Muscle layer of colon (tissue), 2 donors: ENCODE results near the gene SCFD2.
"Not testable (repeated sequence)": the region's sequence is repeated elsewhere in the genome, so short reads cannot be mapped to it uniquely, and the experiment has no call there.

Experiments used
- H3K27ac ChIP-seq: one replicate; pipeline ENCODE4 v1.7.0; 2013; ENCODE audit warnings: low read depth, mild to moderate bottlenecking, low read length, moderate library complexity
- H3K27me3 ChIP-seq, 2 donors: one replicate each; pipeline ENCODE4 v1.7.0; 2013; ENCODE audit warnings: low read length in 2 of 2, mild to moderate bottlenecking in 2 of 2; ENCODE audit not compliant: insufficient read depth in 2 of 2, control insufficient read depth in 1 of 2
- H3K36me3 ChIP-seq: one replicate; pipeline ENCODE4 v1.7.0; 2013; ENCODE audit warnings: mild to moderate bottlenecking, low read length; ENCODE audit not compliant: insufficient read depth
- H3K4me1 ChIP-seq: one replicate; pipeline ENCODE4 v1.7.0; 2013; ENCODE audit warnings: mild to moderate bottlenecking, low read length; ENCODE audit not compliant: insufficient read depth
- H3K4me3 ChIP-seq, 2 donors: one replicate each; pipeline ENCODE4 v1.7.0; 2013; ENCODE audit warnings: low read length in 2 of 2, low read depth in 1 of 2, mild to moderate bottlenecking in 1 of 2, moderate library complexity in 1 of 2
- H3K9ac ChIP-seq: one replicate; pipeline ENCODE4 v1.7.0; 2013; ENCODE audit warnings: low read length
- H3K9me3 ChIP-seq: one replicate; pipeline ENCODE4 v1.7.0; 2013; ENCODE audit warnings: mild to moderate bottlenecking, low read length
- donor health status: abdominal sarcoma.
- donor health status: Adenocarcinoma of cecum.

The SCFD2 gene

DNA sequence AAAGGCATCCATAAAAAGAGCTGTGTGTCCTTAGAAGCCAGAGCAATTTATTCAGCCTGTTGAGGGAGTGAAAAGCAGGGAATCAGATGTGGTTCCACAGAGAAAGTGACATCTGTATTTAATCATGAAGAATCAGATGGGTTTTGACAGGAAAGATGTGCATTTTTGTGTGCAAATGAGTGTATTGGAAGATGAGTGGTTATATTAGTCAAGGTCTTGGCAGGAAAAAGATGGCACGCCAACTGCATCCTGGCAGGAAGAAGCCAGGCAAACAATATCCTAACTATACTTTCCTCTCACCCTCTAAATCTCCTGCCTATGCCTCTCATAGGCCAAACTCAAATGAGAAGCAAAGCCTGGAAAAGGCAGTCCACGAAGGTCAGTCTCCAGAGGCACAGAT is 59.1 kb downstream of the SCFD2 start:
- Histone ChIP-seq H3K27ac (no peak overlapping the region), H3K9ac (no peak overlapping the region), H3K4me3 (no peak overlapping the region), H3K36me3 (no peaks in the 10 kb centered on the region), H3K4me1 (no peaks in the 10 kb centered on the region), H3K9me3 (no peaks in the 10 kb centered on the region), H3K27me3 (no peaks in the 10 kb centered on the region)

DNA sequence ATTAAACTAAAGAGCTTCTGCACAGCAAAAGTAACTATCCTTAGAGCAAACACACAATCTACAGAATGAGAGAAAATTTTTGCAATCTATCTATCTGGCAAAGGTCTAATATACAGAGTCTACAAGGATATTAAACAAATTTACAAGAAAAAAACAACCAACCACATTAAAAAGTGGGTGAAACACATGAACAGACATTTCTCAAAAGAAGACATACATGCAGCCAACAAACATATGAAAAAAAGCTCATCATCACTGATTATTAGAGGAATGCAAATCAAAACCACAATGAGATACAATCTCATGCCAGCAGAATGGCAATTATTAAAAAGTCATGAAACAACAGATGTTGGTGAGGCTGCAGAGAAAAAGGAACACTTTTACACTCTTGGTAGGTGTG is 73.7 kb downstream of the SCFD2 start:
- H3K36me3 ChIP-seq, H3K9ac ChIP-seq, H3K4me1 ChIP-seq, H3K9me3 ChIP-seq, H3K4me3 ChIP-seq, H3K27me3 ChIP-seq, H3K27ac ChIP-seq: not testable (repeated sequence)

DNA sequence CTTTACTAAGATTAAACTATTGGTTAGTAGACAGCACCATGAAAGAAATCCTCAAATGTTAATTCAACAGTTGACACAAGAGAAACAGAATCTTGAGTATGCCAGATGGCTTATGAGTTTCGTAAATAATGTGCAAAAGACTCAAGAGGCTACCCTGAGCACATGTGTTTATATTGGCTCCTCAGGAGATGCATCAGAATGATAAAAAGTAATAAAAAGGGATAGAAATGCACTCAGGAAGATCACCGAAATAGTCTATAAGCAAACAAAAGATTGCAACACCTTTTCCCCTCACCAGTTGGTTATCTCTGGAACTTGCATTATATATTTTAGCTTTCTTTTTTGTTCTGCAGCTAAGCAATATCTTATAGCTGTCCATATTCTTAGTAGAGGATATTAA is 84.4 kb downstream of the SCFD2 start:
- Histone ChIP-seq H3K9ac (no peak overlapping the region), H3K9me3 (no peaks in the 10 kb centered on the region), H3K4me3 (no peak overlapping the region), H3K27ac (no peak overlapping the region), H3K27me3 (no peaks in the 10 kb centered on the region), H3K36me3 (no peaks in the 10 kb centered on the region), H3K4me1 (no peaks in the 10 kb centered on the region)

DNA sequence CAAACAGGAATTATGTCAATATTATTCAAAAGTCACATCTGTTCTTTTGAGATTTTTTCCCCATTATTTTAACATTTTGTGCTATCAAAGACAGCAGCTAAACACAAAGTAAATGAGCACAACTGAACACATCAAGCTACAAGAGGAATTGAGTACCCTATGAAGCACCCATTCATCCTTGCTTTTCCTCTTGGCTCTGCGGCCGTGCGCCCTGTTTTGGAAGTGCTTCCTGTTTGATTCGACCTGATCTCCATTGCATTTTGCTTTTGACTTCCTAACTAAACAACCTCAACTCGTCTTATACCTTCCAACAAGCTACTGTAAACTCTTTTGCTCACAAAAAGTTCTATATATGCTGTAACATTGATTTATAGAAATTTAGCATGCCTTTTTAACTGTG is 85.0 kb downstream of the SCFD2 start:
- Histone ChIP-seq H3K9me3 (no peaks in the 10 kb centered on the region), H3K27me3 (no peaks in the 10 kb centered on the region), H3K4me1 (no peaks in the 10 kb centered on the region), H3K9ac (no peak overlapping the region), H3K4me3 (no peak overlapping the region), H3K36me3 (no peaks in the 10 kb centered on the region), H3K27ac (no peak overlapping the region)

DNA sequence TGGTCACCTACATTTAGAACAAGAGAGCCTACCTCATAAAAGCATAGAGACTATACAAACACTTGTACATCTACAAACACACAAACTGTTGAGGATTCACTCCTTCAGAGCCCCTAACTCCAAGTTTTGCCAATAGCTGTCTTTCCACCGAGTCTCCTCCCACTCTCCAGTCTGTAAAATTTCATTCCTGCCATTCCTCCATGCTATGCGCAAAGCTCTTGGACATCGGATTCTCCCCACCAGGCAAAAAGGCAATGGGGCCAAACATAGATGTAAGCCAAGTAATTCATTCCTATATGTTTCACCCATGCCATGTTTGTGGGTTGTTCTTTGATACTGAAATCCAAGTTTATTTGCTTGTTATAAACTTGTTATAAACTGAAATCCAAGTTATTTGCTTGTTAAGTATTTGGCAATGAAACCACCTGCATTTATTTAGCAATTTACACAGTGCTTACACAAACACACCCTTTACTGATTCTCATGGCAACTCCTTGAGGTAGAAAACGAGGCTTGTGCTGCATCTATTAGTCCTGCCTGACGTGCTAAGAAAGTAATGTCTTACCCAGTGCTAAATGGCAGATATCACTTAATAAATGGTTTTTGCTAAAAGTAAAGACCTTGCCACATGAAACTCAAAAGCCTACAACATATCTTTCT is 91.1 kb downstream of the SCFD2 start:
- H3K4me3 ChIP-seq, result no peak overlapping the region
- H3K36me3 ChIP-seq, result no peaks in the 10 kb centered on the region
- no peaks in the 10 kb centered on the region for H3K27me3 ChIP-seq
- no peaks in the 10 kb centered on the region for H3K4me1 ChIP-seq
- H3K9ac ChIP-seq, result no peak overlapping the region
- H3K27ac ChIP-seq, result no peak overlapping the region
- no peaks in the 10 kb centered on the region for H3K9me3 ChIP-seq

DNA sequence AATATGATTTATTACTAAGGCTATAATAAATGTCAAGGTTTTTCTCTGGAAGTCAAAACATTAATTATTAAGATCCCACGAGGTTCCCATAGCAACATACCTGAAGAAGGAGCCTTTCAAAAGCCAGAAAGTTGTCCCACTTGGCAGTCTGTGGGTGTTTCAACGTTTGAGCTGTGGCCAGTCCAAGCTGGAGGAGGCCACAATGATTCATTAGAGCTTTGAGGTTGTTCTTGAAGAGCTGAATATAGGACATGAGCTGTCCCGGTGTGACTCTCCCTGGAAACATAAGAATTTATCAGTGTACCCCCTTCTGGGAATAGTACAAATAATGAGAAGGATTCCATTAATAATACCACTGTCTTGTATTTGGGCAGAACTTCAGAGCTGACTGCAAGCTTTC is 92.1 kb downstream of the SCFD2 start:
- no peak overlapping the region for H3K27ac ChIP-seq
- no peak overlapping the region for H3K4me3 ChIP-seq
- no peaks in the 10 kb centered on the region for H3K4me1 ChIP-seq
- no peaks in the 10 kb centered on the region for H3K9me3 ChIP-seq
- no peak overlapping the region for H3K9ac ChIP-seq
- no peaks in the 10 kb centered on the region for H3K36me3 ChIP-seq
- no peaks in the 10 kb centered on the region for H3K27me3 ChIP-seq

DNA sequence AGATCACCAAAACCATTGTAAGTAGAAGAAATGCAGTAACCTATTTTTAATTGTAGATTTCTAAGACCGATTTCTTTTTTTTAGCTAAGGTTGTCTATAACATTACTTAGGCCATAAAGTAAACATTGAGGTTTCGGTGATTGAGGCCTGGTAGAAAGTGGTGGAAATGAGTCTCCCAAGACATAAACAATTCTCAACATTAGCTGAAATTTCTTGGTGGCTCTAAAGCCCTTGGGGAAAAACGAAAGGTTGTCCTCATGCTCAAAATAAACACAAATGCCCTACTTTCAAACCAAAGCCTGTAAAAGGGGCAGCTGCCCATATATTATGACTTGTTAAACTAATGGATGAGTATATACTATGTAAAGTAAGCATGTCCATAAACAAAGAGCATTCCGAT is 98.8 kb downstream of the SCFD2 start:
- H3K4me1 ChIP-seq, result no peaks in the 10 kb centered on the region
- no peaks in the 10 kb centered on the region for H3K27me3 ChIP-seq
- H3K27ac ChIP-seq, result no peak overlapping the region
- H3K9ac ChIP-seq, result no peak overlapping the region
- no peaks in the 10 kb centered on the region for H3K36me3 ChIP-seq
- no peaks in the 10 kb centered on the region for H3K9me3 ChIP-seq
- H3K4me3 ChIP-seq, result no peak overlapping the region

DNA sequence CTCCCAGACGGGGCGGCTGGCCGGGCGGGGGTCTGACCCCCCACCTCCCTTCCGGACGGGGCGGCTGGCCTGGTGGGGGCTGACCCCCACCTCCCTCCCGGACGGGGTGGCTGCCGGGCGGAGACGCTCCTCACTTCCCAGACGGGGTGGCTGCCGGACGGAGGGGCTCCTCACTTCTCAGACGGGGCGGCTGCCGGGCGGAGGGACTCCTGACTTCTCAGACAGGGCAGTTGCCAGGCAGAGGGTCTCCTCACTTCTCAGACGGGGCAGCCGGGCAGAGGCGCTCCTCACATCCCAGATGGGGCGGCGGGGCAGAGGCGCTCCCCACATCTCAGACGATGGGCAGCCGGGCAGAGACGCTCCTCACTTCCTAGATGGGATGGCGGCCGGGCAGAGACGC is 109.9 kb downstream of the SCFD2 start:
- H3K27ac ChIP-seq, H3K4me1 ChIP-seq, H3K9me3 ChIP-seq, H3K9ac ChIP-seq, H3K27me3 ChIP-seq, H3K4me3 ChIP-seq, H3K36me3 ChIP-seq: not testable (repeated sequence)

DNA sequence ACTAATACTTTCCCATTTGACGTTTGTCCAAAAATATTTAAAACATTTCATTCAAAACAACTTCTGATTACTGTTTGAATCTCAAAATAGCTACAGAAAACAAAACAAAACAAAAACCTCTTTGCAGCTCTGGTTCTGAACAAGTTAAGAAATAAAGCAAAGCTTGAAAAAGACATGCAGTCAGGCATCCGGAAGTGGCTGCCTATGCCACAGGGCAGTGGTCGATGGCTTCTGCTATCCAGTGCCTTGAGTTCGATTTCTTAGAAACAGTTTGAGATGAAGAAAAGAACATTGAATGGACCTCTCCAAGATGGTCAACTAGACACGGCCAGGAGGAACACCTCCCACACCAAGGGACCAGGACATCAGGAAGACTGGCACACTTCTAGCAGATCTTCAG is 125.3 kb downstream of the SCFD2 start:
- Histone ChIP-seq H3K9ac (no peak overlapping the region), H3K27me3 (no peaks in the 10 kb centered on the region), H3K4me1 (no peaks in the 10 kb centered on the region), H3K4me3 (no peak overlapping the region), H3K9me3 (no peaks in the 10 kb centered on the region), H3K27ac (no peak overlapping the region), H3K36me3 (no peaks in the 10 kb centered on the region)

DNA sequence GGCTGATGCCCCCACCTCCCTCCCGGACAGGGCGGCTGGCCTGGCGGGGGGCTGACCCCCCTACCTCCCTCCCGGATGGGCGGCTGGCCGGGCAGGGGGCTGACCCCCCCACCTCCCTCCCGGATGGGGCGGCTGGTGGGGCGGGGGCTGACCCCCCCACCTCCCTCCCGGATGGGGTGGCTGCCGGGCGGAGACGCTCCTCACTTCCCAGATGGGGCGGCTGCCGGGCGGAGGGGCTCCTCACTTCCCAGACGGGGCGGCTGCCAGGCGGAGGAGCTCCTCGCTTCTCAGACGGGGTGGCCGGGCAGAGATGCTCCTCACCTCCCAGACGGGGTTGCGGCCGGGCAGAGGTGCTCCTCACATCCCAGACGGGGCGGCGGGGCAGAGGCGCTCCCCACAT is 127.5 kb downstream of the SCFD2 start:
- not testable (repeated sequence) for H3K4me3 ChIP-seq, H3K27ac ChIP-seq, H3K9ac ChIP-seq, H3K36me3 ChIP-seq, H3K27me3 ChIP-seq, H3K4me1 ChIP-seq, H3K9me3 ChIP-seq

DNA sequence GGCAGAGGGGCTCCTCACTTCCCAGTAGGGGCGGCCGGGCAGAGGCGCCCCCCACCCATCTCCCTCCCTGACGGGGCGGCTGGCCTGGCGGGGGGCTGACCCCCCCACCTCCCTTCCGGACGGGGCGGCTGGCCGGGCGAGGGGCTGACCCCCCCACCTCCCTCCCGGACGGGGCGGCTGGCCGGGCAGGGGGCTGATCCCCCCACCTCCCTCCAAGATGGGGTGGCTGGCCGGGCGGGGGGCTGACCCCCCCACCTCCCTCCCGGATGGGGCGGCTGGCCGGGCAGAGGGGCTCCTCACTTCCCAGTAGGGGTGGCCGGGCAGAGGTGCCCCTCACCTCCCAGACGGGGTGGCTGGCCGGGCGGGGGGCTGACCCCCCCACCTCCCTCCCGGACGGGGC is 128.1 kb downstream of the SCFD2 start:
- not testable (repeated sequence) for H3K9ac ChIP-seq, H3K27me3 ChIP-seq, H3K36me3 ChIP-seq, H3K4me3 ChIP-seq, H3K4me1 ChIP-seq, H3K27ac ChIP-seq, H3K9me3 ChIP-seq

DNA sequence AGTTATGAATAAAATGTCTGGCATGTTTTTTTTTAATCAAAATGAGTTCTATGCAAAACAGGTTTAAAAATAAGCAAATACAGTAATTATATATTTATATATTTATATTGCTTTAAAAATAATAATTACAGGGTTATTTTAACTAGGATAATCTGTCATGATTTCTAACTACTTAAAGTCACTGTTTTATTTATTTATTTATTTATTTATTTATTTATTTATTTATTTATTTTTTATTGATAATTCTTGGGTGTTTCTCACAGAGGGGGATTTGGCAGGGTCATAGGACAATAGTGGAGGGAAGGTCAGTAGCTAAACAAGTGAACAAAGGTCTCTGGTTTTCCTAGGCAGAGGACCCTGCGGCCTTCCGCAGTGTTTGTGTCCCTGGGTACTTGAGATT is 129.2 kb downstream of the SCFD2 start:
- not testable (repeated sequence) for H3K4me3 ChIP-seq, H3K27me3 ChIP-seq, H3K27ac ChIP-seq, H3K9ac ChIP-seq, H3K4me1 ChIP-seq, H3K9me3 ChIP-seq, H3K36me3 ChIP-seq
